Muscle layer of colon (tissue), 2 donors: Measurements from ENCODE around the gene GJB1.
"Not testable (repeated sequence)": the region's sequence is repeated elsewhere in the genome, so short reads cannot be mapped to it uniquely, and the experiment has no call there.

Experiments
- H3K27ac ChIP-seq: one replicate; pipeline ENCODE4 v1.7.0; 2013; ENCODE audit warnings: low read depth, mild to moderate bottlenecking, low read length, moderate library complexity
- H3K27me3 ChIP-seq, 2 donors: one replicate each; pipeline ENCODE4 v1.7.0; 2013; ENCODE audit warnings: low read length in 2 of 2, mild to moderate bottlenecking in 2 of 2; ENCODE audit not compliant: insufficient read depth in 2 of 2, control insufficient read depth in 1 of 2
- H3K36me3 ChIP-seq: one replicate; pipeline ENCODE4 v1.7.0; 2013; ENCODE audit warnings: mild to moderate bottlenecking, low read length; ENCODE audit not compliant: insufficient read depth
- H3K4me1 ChIP-seq: one replicate; pipeline ENCODE4 v1.7.0; 2013; ENCODE audit warnings: mild to moderate bottlenecking, low read length; ENCODE audit not compliant: insufficient read depth
- H3K4me3 ChIP-seq, 2 donors: one replicate each; pipeline ENCODE4 v1.7.0; 2013; ENCODE audit warnings: low read length in 2 of 2, low read depth in 1 of 2, mild to moderate bottlenecking in 1 of 2, moderate library complexity in 1 of 2
- H3K9ac ChIP-seq: one replicate; pipeline ENCODE4 v1.7.0; 2013; ENCODE audit warnings: low read length
- H3K9me3 ChIP-seq: one replicate; pipeline ENCODE4 v1.7.0; 2013; ENCODE audit warnings: mild to moderate bottlenecking, low read length
- donor health status: abdominal sarcoma.
- donor health status: Adenocarcinoma of cecum.

The GJB1 gene

GRCh38 chrX:71269801-71270395 is 46.9 kb downstream of the GJB1 start:
- no peaks in the 10 kb centered on the region for H3K27me3 ChIP-seq
- H3K27ac ChIP-seq, result no peak overlapping the region
- H3K4me3 ChIP-seq, result no peak overlapping the region
- H3K9me3 ChIP-seq, result no peaks in the 10 kb centered on the region
- H3K9ac ChIP-seq, result no peak overlapping the region
- no peaks in the 10 kb centered on the region for H3K36me3 ChIP-seq
- no peaks in the 10 kb centered on the region for H3K4me1 ChIP-seq

GRCh38 chrX:71272313-71272712 is 49.3 kb downstream of the GJB1 start:
- not testable (repeated sequence) for H3K9ac ChIP-seq, H3K4me1 ChIP-seq, H3K36me3 ChIP-seq, H3K4me3 ChIP-seq, H3K9me3 ChIP-seq, H3K27ac ChIP-seq, H3K27me3 ChIP-seq
